ENCODE measurements around the gene LRMDA.
"Not testable (repeated sequence)": the region's sequence is repeated elsewhere in the genome, so short reads cannot be mapped to it uniquely, and the experiment has no call there.

Gene LRMDA

DNA sequence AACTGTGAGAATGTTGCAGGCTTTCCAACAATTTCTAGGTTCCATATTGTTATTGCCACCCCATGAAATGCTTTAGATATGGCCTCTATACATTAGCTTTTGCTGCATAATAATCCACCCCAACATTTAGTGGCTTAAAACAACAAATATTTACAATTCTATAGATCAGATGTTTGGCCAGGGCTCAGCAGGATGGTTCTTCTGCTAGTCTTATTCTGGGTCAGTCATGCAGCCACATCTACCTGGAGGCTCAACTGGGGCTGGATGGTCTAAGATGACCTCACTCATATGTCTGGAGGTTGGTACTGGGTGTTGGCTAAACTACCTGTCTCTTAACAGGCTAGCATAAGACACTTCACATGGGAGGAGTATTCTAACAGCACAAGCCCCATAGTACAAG, 607.3 kb downstream of the LRMDA start:
- no peak for DNase-seq

- DNase-seq, result no peak
Measured at GRCh38 chr10:76040107-76040829, 608.8 kb downstream of the LRMDA start.

DNA sequence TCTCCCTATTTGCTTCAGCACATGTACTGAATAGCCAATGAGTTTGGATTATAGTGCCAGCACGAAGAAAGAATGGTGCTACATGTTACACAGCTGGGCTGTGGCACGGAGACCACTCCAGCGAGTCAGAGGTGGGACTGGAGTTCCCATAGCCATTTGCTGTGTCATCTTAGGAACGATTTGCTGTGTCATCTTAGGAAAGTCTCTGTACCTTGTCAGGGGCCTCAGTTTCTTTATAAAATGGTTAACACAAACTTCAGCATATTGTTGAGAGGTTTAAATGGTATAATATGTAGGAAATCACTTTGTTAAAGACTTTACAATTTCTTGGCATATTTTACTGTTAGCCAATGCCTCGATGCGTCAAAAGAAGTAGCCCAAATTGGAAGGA, 609.4 kb downstream of the LRMDA start:
- no peak for DNase-seq

GRCh38 chr10:76041551-76041950, 610.1 kb downstream of the LRMDA start:
- DNase-seq, result no peak

DNA sequence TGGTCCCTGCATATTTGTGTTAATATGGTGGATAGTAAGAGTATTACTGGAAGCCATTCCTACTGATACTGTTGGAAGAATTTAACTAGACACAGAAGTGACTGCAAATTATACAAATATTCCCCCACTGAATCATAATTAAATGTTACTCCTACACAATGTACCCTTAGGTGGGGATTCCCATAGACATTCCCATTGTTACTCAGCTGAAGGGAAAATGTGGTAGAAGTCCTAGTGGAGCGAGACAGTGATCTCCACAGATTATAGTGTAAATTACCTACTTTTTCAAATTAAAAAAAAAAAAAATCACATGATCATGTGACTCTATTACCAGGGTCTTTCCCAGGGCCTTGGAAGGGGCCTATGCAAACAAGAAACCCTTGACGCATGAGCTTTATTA, 611.8 kb downstream of the LRMDA start:
- no peak for DNase-seq

DNA sequence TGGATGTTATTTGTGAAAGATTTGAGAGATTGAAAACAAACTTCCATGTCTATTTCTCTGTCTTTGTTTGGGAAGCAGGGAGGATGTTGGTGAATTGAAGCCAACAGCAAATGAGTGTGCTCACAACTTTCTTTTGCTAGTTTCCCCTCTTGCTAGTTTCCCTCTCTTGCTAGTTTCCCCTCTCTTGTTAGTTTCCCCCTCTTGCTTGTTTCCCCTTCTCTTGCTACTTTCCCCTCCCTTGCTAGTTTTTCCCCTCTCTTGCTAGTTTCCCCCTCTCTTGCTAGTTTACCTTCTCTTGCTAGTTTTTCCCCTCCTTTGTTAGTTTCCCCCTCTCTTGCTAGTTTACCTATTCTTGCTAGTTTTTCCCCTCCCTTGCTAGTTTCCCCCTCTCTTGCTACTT, 613.3 kb downstream of the LRMDA start:
- DNase-seq, result no peak

DNA sequence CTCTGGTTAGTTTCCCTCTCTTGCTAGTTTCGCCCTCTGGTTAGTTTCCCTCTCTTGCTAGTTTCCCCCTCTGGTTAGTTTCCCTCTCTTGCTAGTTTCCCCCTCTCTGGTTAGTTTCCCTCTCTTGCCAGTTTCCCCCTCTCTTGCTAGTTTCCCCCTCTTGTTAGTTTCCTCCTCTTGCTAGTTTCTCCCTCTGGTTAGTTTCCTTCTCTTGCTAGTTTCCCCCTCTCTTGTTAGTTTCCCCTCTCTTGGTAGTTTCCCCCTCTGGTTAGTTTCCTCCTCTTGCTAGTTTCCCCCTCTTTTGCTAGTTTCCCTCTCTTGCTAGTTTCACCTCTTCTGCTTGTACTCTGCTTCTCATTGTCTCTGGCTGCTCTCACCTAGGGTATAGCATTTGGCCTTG, 613.8 kb downstream of the LRMDA start:
- no peak for DNase-seq

DNA sequence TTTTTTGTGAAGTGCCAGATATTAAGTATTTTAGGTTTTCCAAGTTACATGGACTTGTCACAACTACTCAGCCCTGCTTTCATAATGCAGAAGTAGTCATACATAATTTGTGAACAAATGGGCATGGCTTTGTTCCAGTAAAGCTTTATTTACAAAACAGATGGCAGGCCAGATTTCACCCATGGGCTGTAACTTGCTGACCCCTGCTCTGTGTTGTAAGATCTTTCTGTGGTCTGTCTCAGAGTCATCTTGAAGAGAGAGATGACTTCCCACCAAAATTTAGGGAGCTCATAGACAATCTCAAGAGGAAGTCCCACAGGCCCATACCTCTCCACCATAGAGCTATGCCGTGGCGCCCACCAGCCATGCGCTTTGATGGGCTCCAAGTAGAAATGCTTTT, 616.1 kb downstream of the LRMDA start:
- no peak for DNase-seq

- DNase-seq, result no peak
Measured at GRCh38 chr10:76049581-76050290, 618.3 kb downstream of the LRMDA start.

DNA sequence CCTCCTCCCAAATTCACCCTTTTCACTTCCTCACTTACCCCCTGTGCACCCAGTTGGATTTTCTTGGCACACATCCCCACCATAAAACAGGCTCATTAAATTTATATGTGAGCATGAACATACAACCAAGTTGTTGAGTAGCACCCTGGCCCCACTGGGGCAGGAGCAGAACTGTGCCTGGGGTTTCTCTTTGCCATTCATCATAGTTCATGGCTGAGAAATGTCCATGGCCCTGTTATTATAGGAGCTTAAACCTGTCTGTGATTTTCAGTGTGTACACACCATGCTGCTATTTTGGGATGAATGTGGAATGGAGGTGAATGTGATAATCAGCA, 618.8 kb downstream of the LRMDA start:
- no peak for DNase-seq

DNA sequence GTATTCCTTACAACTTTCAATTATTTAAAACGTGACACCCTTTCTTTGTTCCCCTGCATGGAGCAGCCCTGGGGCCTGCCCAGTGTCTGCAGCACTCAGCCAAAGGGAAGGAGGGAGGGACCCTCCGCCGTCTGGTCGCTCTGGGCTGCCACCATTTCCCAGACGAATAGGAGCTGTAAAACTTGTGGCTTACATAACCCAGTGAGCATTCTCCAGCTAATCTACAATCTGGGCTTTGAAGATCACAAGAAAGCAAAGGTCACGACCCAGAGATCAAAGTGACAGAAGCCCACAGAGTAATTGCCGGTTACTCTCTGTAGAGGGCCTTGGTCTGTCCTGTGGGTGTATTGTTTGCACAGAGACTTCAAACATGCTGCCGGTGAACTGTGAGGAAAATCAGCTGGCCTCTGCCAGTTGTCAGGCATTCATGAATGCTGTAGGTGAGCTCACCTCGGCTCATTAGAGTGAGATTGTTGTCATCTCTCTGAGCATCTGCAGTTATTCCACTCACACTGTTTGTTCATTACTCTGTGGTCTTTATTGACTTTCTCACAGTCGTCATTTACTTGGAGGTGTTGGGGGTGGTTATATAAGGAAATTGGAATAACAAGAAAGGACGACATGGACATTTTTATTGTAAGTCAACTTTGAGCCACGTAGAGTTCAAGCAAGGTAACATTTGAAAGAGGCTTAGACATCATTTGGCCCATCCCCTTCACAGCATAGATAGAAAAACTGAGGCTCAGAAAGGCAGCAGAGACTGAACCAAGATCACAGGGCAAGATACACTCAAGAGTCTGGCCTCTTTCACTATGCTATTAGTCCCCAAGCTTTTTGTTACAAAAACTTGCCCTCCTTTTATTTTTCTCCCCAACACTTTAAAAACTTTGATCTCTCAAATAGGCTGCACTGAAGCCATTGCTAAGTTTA, 619.8 kb downstream of the LRMDA start:
- DNase-seq, result no peak

- no peak for DNase-seq
Measured at GRCh38 chr10:76052682-76053503, 621.5 kb downstream of the LRMDA start.

DNA sequence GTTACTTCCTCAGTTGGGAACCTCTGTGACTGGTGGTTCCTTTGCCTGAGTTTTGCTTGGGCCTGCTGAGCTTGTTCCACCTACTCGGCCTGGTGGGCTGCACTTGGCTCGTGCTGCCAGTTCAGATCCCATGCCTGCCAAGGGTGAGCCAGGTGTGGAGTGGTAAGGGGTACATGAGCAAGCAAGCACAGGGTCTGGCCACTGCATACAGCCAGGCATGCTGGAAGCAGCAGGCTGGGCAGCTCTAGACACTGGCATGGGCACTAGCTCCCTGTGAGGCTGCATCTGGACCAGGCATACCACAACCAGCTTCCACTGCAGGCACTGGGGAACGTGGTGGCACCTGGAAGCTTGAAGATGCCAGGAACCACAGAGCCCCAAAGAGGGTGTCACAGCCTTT, 624.0 kb downstream of the LRMDA start:
- no peak for DNase-seq

GRCh38 chr10:76055963-76056362, 624.5 kb downstream of the LRMDA start:
- no peak for DNase-seq

DNA sequence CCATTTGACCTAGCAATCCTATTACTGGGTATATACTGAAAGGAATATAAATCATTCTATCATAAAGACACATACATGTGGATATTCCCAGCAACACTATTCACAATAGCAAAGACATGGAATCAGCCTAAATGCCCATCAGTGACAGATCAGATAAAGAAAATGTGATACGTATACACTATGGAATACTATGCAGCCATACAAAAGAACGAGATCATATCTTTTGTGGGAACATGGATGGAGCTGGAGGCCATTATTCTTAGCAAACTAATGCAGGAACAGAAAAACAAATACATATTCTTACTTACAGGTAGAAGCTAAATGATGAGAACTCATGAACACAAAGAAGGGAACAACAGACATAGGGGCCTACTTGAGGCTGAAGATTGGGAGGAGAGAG, 629.6 kb downstream of the LRMDA start:
- not testable (repeated sequence) for DNase-seq

GRCh38 chr10:76066457-76066856, 635.0 kb downstream of the LRMDA start:
- DNase-seq, result no peak

DNA sequence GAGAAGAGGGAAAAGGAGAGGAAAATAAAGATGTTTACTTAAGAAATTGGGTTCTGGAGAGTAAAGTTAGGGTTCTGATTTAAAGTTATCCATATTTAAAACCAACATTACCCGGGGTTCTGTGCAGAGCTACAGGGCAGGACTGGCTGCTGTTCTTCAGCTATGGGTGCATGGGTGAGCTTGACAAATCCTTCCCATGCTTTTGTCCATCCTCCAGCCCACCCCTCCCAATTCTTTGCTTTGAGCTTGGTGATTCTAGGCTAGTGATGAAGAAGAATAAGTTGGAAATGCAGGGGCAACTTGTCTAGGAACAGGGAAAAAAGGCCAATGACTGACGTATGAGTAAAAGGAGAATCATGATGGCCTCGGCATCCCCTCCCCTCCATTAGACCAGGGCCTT, 636.0 kb downstream of the LRMDA start:
- no peak for DNase-seq

- DNase-seq, result no peak
Measured at GRCh38 chr10:76068856-76069255, 637.4 kb downstream of the LRMDA start.

GRCh38 chr10:76070916-76071315, 639.5 kb downstream of the LRMDA start:
- DNase-seq, result no peak

DNA sequence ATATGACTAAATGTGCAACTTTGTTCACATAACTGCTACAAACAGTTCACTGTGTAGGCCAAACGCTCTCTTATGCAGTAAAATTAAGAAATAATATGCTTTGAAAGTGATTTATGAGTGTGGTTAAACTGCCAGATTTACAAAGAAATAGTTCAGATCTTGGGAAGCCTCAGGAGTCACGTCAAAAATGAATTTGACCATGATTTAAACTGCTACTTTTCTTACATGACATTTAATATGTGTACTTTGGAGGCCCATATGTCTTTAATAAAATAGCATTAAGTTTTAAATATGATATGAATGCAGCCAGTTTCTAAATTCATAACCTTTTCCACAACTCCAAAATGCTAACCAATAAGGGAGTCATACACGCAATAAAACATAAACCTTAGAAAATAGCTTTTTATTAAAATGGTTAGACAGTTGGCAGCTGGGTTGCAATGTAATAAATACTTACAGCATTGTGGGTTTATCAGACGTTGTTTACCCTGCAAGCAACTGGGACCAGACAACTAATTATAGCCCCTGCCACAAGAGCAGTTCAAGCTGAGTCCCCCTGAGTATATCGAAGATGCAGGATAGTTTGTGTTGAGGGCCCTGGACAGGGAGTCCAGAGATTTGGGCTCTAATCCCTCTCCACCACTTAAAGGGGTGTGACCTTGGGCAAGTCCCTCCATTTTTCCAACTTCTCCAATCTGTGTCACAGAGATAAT, 640.4 kb downstream of the LRMDA start:
- DNase-seq, result no peak

GRCh38 chr10:76072384-76072783, 641.0 kb downstream of the LRMDA start:
- DNase-seq, result no peak

DNA sequence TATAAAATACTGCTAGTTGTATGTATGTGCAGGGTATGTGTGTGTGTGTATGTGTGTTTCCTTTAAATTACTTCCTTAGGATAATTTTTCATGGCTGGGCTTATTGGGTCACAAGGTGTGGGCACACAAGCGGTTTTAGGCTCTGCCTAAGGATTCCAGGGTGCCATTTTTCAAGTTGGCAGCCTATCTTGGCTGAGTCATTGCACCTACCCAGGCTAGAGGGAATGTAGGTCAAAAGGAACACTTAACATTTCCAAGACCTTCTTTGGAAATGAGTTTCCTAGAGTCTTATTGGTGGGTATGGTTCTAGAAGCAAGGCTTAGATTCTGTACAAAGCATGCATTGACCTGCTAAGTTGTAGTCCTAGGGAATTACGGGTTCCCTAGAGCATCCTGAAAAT, 642.1 kb downstream of the LRMDA start:
- DNase-seq, result no peak

Measured in GOT3 (cell line).